OCI-M2 (cell line): ENCODE measurements around the gene CCDC17.

ENCODE experiments used
- DNase-seq: peaks from one replicate; lab custom pipeline; 2025; ENCODE audit not compliant: unreplicated experiment; lab: John Stamatoyannopoulos, UW

The CCDC17 gene

DNA sequence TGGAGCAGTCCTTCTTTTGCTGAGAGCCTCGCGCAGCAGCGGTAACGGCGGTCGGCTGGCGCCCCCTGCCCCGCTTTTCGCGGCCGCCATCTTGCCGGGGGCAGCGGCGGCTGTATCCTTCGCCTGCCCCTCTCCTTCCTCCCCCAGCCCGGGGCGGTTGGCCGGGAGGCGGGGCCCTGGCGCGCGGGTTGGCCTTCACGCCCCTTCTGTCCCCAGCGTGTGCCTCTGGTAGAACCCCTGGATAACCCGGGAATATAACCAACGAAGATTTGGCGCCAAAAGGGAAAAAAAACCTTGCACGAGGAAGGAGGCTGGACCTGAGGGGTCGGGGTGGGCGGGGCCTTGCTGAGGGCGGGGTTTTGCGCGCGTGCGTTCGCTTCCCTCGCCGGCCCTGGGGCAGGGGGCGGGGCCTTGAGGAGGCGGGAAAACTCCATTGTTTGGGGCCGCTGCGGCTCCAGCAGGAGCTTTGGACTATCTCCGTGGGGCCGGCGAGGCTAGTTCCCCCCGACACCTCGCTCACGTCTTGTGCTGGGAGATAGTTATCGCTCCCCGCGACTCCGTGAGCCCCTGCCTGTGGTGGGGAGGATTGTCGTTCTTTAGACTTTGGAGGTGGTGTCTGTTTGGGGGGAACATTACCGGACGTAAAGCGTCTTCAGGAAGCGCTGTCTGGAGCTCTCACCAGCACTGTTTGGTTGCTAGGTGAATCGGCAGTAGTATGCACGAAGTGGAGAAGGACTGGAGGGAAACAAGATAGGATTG lies 39.3 kb downstream of the CCDC17 start:
- DNase-seq: peak; percentile 50

DNA sequence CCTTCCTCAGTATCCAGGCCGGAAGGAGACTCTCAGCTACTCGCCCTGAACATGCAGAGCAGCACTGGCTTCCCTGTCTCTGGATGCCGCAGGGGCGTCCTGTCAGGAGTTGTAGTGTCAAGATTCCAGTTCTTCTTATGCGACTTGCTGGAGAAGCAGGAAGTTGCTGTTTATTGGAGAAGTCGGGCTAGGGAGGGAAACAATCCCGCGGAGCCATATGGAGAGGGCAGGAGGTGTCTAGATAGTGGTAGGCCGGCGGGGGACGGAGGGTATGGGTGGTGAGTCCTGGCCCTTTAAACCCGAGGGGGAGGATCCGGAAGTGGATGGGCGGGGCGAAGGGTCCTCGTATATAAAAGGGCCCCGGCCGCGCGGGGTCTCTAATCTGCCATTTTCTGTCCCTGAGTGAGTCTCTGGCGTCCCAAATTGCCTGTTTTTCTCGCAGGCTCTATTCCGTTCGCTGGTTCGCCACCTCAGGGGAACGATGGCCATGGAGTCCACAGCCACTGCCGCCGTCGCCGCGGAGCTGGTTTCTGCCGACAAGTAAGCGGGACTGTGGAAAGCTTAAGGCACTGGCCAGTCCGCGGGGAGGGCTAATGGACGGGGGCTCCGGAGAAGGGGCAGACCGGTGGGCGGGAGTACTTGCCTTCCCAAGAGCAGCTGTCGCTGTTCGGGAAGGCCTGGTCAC lies 40.0 kb downstream of the CCDC17 start, which contains the start of gene NASP:
Gene NASP, plus strand, starts transcription at position 376 of the 685 bp plus-strand sequence. Its CDS starts 106 bp downstream, at position 482.
- peak; percentile 78 for DNase-seq

GRCh38 chr1:45583264-45583665 lies 40.6 kb downstream of the CCDC17 start:
- DNase-seq: peak; percentile 85

- no peak for DNase-seq
These were observed 49.7 kb downstream of the CCDC17 start for GRCh38 chr1:45574105-45574626.

DNA sequence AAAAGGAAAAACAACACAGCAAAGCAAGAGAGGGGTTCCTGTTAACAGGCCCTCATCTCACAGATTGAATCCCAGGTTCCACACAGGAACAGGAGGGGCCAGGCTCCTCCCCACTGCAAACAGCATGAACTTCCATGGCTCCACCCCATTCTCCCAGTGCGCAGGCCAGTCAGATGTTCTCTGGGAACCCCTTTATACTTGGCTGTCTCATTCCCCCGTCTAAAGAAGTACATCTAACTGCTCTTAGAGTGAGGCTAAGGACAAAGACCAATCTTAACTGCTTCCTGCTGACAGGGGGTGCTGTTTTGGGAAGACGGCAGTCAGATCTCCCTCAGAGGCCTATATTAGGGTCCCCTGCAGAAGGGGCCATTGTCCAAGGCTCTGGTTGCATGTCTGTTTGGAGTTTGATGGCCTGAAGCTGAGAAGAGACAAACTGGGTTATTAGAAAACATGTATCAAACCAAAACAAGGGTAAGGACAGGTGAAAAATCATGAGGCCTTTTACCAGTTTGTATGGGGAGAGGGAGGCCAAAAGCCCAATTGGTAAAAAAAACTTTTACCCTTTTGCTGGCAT lies 50.5 kb downstream of the CCDC17 start:
- no peak for DNase-seq

DNA sequence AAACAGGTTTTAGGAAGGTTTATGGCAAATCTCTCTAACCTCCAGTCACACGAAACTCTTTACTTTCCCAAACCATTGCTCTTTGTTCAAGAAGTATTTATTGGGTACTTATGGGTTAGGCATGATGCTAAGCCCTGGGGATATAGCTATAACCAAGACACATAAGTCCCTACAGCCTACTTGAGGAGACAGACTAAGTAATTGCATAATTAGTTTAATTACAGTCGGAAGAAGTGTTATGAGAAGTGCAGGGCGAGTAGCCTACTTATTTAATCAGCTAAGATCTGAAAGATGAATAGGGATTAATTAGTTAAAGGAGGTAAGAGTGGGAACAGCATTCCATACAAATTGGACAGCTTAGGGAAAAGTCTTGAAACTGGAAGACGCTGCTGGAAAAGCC lies 53.2 kb downstream of the CCDC17 start:
- no peak for DNase-seq
